ENCODE results near the gene NOL4L. TPM values are rescaled to one million over a fixed set of nuclear protein-coding genes. Genes with fewer than 3 reads are reported as not detected.

NOL4L gene
- total RNA-seq, 1 experiment from 2014 or later = 31.7 TPM

GRCh38 chr20:32457479-32457986 lies 127.6 kb downstream of the NOL4L start:
- peaks cover 4% of the 10 kb centered on the region for H3K23me2 ChIP-seq (ENCODE audit: insufficient read length, low read depth, low read length, poor library complexity, severe bottlenecking)
- H2AFZ ChIP-seq (ENCODE audit: low read length) = no peak overlapping the region
- H2BK15ac ChIP-seq (ENCODE audit: low read depth, low read length) = no peak overlapping the region
- H3K79me1 ChIP-seq (ENCODE audit: insufficient read depth, low read depth, low read length, poor library complexity, severe bottlenecking) = no peaks in the 10 kb centered on the region
- no CpG with 5 or more reads among the region's 29 CpGs for WGBS (ENCODE audit: extremely low coverage, insufficient read length, low lambda C conversion rate)
- H2BK12ac ChIP-seq (ENCODE audit: insufficient read length, low read depth, low read length) = no peak overlapping the region
- no peak overlapping the region for H3K18ac ChIP-seq (ENCODE audit: insufficient read length, low read depth, low read length)
- no peak overlapping the region for H3K9ac ChIP-seq (ENCODE audit: extremely low read depth, insufficient read length, low read length)
- no peak overlapping the region for H3K56ac ChIP-seq (ENCODE audit: insufficient read length, low read depth, low read length)
- no peak overlapping the region for H2AK5ac ChIP-seq (ENCODE audit: insufficient read length, low read length)
- no peak overlapping the region for H2BK120ac ChIP-seq (ENCODE audit: low read depth, low read length, poor library complexity, severe bottlenecking)
- H4K91ac ChIP-seq (ENCODE audit: insufficient read length, low read depth, low read length) = no peak overlapping the region
- Mint-ChIP-seq H3K27me3 (ENCODE audit: low read depth) (no peaks in the 10 kb centered on the region), H3K36me3 (ENCODE audit: insufficient read depth in 1 of 3, low read depth in 3 of 3) (peaks cover 12 to 29% (median 20%) of the 10 kb centered on the region in 3 experiments), H3K4me3 (peak overlapping the region; percentile 60 to 73), H3K9me3 (no peaks in the 10 kb centered on the region), H3K27ac (peak overlapping the region in 1 of 3 experiments; percentile 93; a peak in 2 of 7 replicates), H3K4me1 (peaks cover 14 to 17% of the 10 kb centered on the region in 2 experiments)
- H3K23ac ChIP-seq (ENCODE audit: insufficient read length, low read depth, low read length) = no peak overlapping the region
- no peaks in the 10 kb centered on the region for H3K79me2 ChIP-seq (ENCODE audit: insufficient read depth, low read length)
- no peak overlapping the region for H4K5ac ChIP-seq (ENCODE audit: insufficient read length, low read depth, low read length)
- no peak overlapping the region for H2BK5ac ChIP-seq (ENCODE audit: insufficient read length, low read length)
- H3T11ph ChIP-seq (ENCODE audit: low read length) = no peak overlapping the region
- TF ChIP-seq CTCF (conservative IDR thresholded peaks at IDR 0.05) = no peak
- no peak overlapping the region for H2BK20ac ChIP-seq (ENCODE audit: low read depth, low read length, poor library complexity, severe bottlenecking)
- H3K4ac ChIP-seq (ENCODE audit: low read depth, low read length) = no peak overlapping the region
- H3K14ac ChIP-seq (ENCODE audit: insufficient read depth, low read length) = no peak overlapping the region; the same call in 1 of the 2 replicates
- no peaks in the 10 kb centered on the region for H3K9me3 ChIP-seq (ENCODE audit: control insufficient read depth, low read depth, low read length)
- peak overlapping the region; percentile 7 for H3K4me2 ChIP-seq (ENCODE audit: insufficient read depth, insufficient read length, low read length)
- no peak overlapping the region for H4K8ac ChIP-seq (replicated peaks; ENCODE audit: insufficient read length, low read depth, low read length)
- no peaks in the 10 kb centered on the region for H3K27me3 ChIP-seq (ENCODE audit: insufficient read depth, low read length)
- H3K4me1 ChIP-seq (ENCODE audit: insufficient read depth, low read length) = no peaks in the 10 kb centered on the region
- H3K27ac ChIP-seq (ENCODE audit: insufficient read length, low read depth, low read length) = no peak overlapping the region
- no peaks in the 10 kb centered on the region for H4K20me1 ChIP-seq (ENCODE audit: control insufficient read depth, insufficient read depth, insufficient read length)
- peak; percentile 96 for DNase-seq
